ELF-1 (cell line): Measurements from ENCODE around the gene VANGL2.
A peak's percentile ranks its signal among the peaks of the same experiment; 100 is the strongest.

ENCODE experiments used
- DNase-seq: peaks from one replicate; pipeline ENCODE4 v3.0.0-alpha.2; 2016; ENCODE audit warnings: low read depth, low spot score

The VANGL2 gene

DNA sequence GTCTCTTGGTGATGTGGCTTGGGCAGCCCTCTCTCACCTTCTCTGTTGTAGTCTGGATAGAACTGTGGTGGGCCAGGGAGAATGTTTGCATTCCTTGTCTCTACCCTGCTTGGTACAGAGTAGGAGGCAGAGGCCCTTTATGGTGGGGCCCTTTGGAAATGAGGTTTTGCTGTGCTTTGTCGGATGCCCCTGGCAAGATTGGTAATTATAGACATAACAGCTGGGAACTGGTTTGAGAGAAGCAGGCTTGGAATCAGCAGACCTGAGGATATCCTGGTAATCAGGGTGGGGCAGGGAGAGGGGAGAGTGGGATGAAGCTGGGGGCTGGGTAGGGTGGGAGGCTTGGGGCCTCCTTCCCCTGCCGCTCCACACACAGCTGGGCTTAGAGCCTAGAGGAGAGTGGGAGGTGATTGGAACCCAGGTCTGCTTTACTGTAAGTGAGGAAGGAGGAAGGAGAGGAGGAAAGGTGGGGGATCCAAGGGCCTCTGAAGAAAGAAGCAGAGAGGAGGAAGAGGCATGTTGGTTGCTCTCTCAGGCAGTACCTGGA lies 5.0 kb downstream of the VANGL2 start:
- peak; percentile 51 for DNase-seq

DNA sequence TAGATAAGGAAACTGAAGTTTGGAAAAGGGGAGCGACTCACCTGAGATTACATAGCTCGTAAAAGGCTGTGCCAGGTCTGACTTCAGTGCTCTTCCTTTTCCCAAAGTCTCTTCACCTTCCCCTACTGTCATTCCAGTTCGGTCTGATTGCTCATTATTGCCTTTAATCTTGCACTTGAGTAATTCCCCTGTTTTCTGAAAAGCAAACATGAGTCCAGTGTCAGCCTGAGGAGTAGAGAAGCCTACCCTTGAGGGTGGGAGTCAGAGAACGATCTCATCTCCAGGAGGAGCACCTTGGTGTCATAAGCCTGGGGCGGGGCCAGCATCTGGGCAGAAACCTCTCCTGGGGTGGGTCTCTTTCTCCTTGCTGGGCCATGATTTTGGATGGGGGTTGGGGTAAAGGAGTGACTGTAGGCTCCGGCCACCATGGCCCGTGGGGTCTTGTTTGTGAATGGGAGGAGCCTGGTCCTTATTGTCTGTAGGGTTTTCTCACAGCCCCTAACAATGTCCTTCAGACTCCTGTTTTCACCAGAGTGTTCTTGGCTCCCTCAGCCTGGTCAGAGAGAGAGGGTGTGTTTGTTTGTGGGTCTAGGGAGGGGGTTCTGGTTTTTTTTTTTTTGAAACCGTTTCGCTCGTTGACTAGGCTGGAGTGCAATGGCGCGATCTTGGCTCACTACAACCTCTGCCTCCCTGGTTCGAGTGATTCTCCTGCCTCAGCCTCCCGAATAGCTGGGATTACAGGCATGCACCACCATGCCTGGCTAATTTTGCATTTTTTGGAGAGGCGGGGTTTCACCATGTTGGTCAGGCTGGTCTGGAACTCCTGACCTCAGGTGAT lies 6.0 kb downstream of the VANGL2 start:
- no peak for DNase-seq

DNA sequence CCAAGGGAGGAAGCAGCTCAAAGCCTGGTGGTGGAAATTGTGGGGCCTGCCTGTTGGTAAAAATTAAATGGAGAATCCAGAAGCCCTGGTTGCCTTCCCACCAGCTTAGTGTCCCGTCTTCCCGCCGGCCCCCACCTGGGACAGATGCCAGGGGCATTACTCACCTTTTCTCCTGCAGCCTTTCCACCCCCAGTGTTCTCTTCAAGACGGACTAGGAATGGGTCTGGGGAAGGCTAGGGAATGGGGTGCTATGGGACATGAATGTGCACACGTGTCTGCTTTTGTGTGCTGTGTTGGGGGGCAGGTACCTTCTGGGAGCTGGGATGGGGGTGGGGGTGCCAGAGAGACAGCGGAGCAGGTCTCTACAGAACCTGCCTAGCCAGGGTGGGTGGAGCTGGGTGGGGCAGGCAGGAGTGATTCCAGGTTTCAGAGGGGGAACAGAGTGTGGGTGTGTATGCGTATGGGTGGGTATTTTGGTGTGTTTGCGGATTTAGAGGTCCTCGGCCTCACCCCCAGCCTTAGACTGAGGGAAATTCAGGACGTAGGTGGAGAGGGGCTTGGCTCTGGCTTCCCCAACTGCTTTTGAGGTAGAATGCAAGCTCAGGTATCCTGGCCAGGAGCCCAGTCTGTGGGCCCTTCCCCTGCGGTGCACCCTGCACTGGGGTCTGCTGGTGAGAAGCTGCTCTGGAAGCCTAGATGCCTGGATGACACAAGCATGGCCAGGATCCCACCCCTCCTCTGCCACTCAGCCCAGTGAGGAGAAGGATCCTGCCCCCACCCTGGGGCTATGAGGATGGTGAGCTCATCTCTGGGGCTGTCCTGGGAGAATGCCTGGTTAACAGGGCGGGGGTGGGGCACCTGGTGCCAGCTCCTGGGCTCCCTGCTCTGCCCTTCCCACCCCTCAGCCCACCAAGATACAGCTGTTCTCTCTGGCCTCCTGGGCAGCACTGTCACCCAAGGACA lies 7.8 kb downstream of the VANGL2 start:
- peak; percentile 81 for DNase-seq

DNA sequence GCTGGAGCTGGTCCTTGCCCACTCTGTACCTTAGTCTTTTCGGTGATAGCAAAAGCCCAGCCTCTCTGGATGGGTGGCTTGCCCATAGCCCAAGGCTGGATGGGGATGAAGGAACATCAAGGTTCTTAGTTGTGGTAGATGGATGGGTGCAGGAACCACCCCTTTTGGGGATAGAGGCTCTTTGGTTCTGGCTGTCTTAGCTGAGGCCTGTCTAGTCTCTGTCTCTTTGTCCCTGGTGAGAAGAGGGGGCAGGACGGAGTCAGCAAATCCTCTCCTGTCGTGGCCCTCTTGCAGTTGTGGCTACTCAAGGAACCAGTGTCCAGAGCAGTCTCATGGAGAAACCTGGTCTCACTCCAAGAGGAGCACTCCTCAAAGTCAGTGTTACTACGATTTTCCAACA lies 8.5 kb downstream of the VANGL2 start:
- DNase-seq, result no peak

GRCh38 chr1:160409486-160409885 lies 9.1 kb downstream of the VANGL2 start:
- no peak for DNase-seq

DNA sequence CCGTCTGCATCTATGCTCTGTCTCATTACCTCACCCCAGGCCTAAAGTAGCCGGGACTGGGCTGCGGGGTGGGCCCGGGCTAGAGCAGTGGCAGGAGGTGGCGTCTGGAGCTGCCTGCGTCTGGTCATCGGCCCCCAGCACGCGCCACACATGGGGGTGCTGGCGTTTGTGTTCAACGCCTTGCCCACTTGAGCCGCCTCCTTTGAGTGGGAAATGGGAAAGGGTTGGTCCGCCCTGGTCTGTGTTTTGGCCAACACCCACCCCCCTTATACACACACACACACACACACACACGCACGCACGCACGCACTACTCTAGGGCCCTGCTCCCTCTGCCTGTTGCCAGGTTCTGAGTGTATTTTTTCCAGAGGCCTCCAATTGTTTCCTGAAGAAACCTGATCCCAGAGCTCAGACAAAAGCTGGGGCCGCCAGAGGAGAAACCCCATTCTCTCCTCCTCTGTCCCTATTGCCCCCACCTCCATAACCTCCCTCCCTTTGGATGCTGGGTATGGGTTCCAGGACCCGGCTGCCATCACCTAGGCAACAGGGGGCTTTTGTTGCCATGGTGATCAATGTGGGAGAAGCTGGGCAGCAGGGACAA lies 10.1 kb downstream of the VANGL2 start:
- peak; percentile 32 for DNase-seq

GRCh38 chr1:160411271-160412027 lies 11.1 kb downstream of the VANGL2 start:
- DNase-seq, result no peak

- DNase-seq, result no peak
Measured at GRCh38 chr1:160412028-160412362, 11.6 kb downstream of the VANGL2 start.

- no peak for DNase-seq
Measured at GRCh38 chr1:160413716-160414115, 13.4 kb downstream of the VANGL2 start.

DNA sequence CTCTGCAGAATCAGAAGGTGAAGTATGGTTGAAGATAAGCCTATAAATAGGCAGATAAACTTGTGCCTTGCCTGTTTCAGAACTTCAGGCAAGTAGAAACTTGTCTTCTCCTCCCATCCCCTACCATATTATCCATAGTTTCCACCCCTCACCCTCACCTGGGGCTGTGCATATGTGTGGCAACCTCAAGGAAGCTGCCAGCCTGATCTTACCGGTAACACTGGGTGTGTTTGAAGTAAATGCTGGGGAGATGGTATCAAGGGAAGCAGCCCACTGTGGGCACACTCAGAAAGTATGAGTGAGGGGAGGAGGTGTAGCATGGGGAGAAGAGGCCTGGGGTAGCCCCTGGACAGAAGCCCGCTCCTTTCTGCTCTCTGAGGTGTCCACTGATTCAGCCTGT lies 14.5 kb downstream of the VANGL2 start:
- no peak for DNase-seq

DNA sequence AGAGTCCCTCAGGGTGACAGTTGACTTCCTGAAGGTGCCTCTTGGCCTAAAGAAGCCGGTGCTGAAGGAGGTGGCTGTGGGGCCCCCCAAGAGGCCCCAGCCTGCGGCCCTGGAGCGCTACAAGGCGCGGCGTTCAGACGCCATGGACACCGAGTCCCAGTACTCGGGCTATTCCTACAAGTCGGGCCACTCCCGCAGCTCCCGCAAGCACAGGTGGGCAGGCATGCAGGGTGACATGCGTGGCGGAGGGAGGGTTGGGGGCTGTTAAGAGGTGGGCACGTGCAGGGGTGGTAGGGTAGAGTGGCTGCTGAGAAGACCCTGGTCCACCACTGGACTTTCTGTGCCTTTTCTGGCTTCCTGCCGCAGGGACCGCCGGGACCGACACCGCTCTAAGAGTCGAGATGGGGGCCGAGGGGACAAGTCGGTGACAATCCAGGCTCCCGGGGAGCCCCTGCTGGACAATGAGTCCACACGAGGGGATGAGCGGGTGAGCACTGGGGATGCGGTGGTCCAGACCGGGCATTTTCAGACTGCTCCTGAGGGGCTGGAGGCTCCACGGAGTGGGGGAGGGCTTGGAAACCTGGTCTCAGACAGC lies 15.4 kb downstream of the VANGL2 start:
- DNase-seq, result no peak

DNA sequence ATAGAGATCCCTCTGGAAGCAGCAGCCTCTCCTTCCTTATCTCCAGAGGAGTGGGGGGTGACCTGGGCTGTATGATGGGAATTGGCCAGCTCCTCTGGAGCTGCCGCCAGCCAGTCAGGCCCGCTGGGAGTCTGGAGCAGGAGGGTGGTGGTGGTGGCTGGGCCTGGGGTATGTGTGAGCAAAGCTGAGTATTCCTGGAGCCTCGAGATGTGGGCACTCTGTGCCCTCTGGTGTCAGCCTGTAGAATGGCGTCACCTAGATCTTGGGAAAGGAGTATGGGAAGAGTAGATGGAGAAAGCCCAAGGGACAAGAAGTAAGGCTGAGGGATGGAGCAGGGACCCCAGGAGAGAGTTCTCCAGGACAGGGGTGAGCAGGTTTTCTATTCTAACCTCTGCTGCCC lies 16.0 kb downstream of the VANGL2 start:
- peak; percentile 65 for DNase-seq

GRCh38 chr1:160418483-160418882 lies 18.1 kb downstream of the VANGL2 start:
- DNase-seq, result no peak

DNA sequence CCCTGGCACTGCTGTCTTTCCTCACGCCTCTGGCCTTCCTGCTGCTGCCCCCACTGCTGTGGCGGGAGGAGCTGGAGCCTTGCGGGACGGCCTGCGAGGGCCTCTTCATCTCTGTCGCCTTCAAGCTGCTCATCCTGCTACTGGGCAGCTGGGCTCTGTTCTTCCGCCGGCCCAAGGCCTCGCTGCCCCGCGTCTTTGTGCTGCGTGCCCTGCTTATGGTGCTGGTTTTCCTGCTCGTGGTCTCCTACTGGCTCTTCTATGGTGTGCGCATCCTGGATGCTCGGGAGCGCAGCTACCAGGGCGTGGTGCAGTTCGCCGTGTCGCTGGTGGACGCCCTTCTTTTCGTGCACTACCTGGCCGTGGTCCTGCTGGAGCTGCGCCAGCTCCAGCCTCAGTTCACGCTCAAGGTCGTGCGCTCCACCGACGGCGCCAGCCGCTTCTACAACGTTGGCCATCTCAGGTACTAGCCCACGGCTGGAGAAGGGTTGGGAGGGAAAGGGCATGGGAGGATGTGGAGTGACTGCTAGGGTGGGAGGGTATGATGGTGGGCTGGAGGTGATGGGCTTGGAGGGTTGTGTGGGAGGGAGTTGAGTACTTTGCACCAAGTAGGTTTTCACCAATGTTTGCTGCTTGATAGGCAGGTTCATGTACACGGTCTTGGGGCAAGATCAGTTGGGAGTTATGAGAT lies 18.9 kb downstream of the VANGL2 start:
- no peak for DNase-seq

GRCh38 chr1:160419838-160420169 lies 19.4 kb downstream of the VANGL2 start:
- DNase-seq, result no peak

- no peak for DNase-seq
Measured at GRCh38 chr1:160420881-160421842, 20.8 kb downstream of the VANGL2 start.

- no peak for DNase-seq
Measured at GRCh38 chr1:160421881-160422280, 21.5 kb downstream of the VANGL2 start.

DNA sequence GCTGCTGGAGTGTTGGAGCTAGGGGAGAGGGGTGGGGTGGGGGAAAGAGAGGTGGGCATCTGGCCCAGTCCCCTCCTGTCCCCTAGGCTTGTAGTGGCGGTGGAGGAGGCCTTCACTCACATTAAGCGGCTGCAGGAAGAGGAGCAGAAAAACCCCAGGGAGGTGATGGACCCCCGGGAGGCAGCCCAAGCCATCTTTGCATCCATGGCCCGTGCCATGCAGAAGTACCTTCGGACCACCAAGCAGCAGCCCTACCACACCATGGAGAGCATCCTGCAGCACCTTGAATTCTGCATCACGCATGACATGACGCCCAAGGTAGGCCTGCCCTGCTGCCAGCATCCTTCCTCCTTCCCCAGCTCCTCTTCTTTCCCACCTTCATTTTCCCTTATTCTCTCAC lies 23.6 kb downstream of the VANGL2 start:
- DNase-seq, result no peak

DNA sequence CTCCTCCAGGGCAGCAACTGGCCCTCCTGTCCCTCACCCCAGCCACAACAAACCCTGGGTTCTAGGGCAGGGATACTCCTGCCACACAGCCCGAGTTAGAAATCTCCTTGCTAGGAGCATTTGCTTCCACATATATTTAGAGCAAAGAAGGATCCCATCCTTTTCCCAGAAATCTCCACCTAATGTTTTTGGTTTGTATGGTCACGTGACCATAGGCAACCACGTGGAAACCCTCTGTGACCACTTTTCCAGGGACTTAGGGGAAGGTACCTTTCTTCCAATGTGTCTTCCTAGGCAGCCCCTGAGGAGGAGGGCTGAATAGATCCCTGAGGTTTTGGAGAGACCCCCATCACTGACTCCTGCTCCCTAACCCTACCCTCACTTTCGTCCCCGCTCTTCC lies 25.5 kb downstream of the VANGL2 start:
- DNase-seq, result no peak
